Liver (tissue), 9 donors: ENCODE results near the gene NR2C1. TPM values are rescaled to one million over a fixed set of nuclear protein-coding genes. Genes with fewer than 3 reads are reported as not detected.

ENCODE experiments used
- DNase-seq: peaks from one replicate; pipeline ENCODE4 v3.0.0-alpha.2; 2017; ENCODE audit warnings: low spot score
- H3K27ac ChIP-seq, 2 donors: one replicate each; pipeline ENCODE4 v1.7.0; 2013; ENCODE audit warnings: inconsistent platforms in 2 of 2, low read length in 2 of 2, control low read depth in 1 of 2, low read depth in 1 of 2, mild to moderate bottlenecking in 1 of 2
- H3K27me3 ChIP-seq, 4 donors: one replicate each; pipeline versions ENCODE4 v1.6.1 to v1.7.0; 2013; ENCODE audit warnings: low read length in 3 of 4, inconsistent platforms in 1 of 4, mild to moderate bottlenecking in 1 of 4, moderate library complexity in 1 of 4; ENCODE audit not compliant: control insufficient read depth in 4 of 4, insufficient read depth in 4 of 4
- H3K36me3 ChIP-seq, 4 donors: one replicate each; pipeline versions ENCODE4 v1.6.1 to v1.7.0; 2013; ENCODE audit warnings: low read length in 3 of 4, mild to moderate bottlenecking in 3 of 4, low read depth in 1 of 4, moderate library complexity in 1 of 4; ENCODE audit not compliant: control insufficient read depth in 4 of 4, insufficient read depth in 3 of 4
- H3K4me1 ChIP-seq, 4 donors: one replicate each; pipeline versions ENCODE4 v1.6.1 to v1.7.0; 2013; ENCODE audit warnings: low read length in 3 of 4, mild to moderate bottlenecking in 3 of 4, moderate library complexity in 1 of 4; ENCODE audit not compliant: control insufficient read depth in 4 of 4, insufficient read depth in 4 of 4
- H3K4me3 ChIP-seq, 3 donors: one replicate each; pipeline versions ENCODE4 v1.6.1 to v1.7.0; 2013; ENCODE audit warnings: low read length in 3 of 3, control low read depth in 1 of 3, low read depth in 1 of 3, mild to moderate bottlenecking in 1 of 3
- H3K9ac ChIP-seq, 2 donors: one replicate each; pipeline ENCODE4 v1.7.0; 2013; ENCODE audit warnings: low read length in 2 of 2, mild to moderate bottlenecking in 2 of 2, moderate library complexity in 2 of 2, control low read depth in 1 of 2, low read depth in 1 of 2
- H3K9me3 ChIP-seq, 4 donors: one replicate each; pipeline versions ENCODE4 v1.6.1 to v1.7.0; 2013; ENCODE audit warnings: low read length in 3 of 4; ENCODE audit not compliant: control insufficient read depth in 4 of 4
- CTCF ChIP-seq: fragments of 150-350 bp; IDR thresholded peaks from 2 replicates; pipeline ENCODE4 v1.5.1; 2017; ENCODE audit warnings: improper control_type of control experiment, low read depth, low read length; ENCODE audit not compliant: missing input control
- EGR1 ChIP-seq, 2 donors: IDR thresholded peaks; 2 replicates each; pipeline ENCODE4 v1.6.1; 2016 to 2018; ENCODE audit warnings: antibody characterized with exemption in 2 of 2, low read depth in 2 of 2
- FOXA1 ChIP-seq: IDR thresholded peaks from 2 replicates; pipeline ENCODE4 v1.6.1; 2016; ENCODE audit warnings: antibody characterized with exemption
- GABPA ChIP-seq, 2 donors: IDR thresholded peaks in 1 of 2; conservative IDR thresholded peaks in 1 of 2; 2 replicates each; pipeline ENCODE4 v1.6.1; 2016; ENCODE audit warnings: antibody characterized with exemption in 2 of 2, mild to moderate bottlenecking in 1 of 2, moderate library complexity in 1 of 2
- HNF4A ChIP-seq, 2 donors: conservative IDR thresholded peaks; 2 replicates each; pipeline ENCODE4 v1.6.1; 2016; ENCODE audit warnings: antibody characterized with exemption in 2 of 2, mild to moderate bottlenecking in 2 of 2
- HNF4G ChIP-seq: IDR thresholded peaks from 2 replicates; pipeline ENCODE4 v1.6.1; 2016; ENCODE audit warnings: antibody characterized with exemption
- JUND ChIP-seq, 2 donors: IDR thresholded peaks; 2 replicates each; pipeline ENCODE4 v1.6.1; 2016; ENCODE audit warnings: antibody characterized with exemption in 2 of 2
- NR2F2 ChIP-seq: IDR thresholded peaks from 2 replicates; pipeline ENCODE4 v1.6.1; 2016; ENCODE audit warnings: antibody characterized with exemption
- RAD21 ChIP-seq, 2 donors: IDR thresholded peaks; 2 replicates each; pipeline ENCODE4 v1.6.1; 2016; ENCODE audit warnings: antibody characterized with exemption in 2 of 2, mild to moderate bottlenecking in 2 of 2
- REST ChIP-seq: IDR thresholded peaks from 2 replicates; pipeline ENCODE4 v1.6.1; 2016; ENCODE audit warnings: antibody characterized with exemption, mild to moderate bottlenecking
- RXRA ChIP-seq, 2 donors: IDR thresholded peaks; 2 replicates each; pipeline ENCODE4 v1.6.1; 2017 to 2018; ENCODE audit warnings: antibody characterized with exemption in 2 of 2, mild to moderate bottlenecking in 1 of 2
- SP1 ChIP-seq: IDR thresholded peaks from 2 replicates; pipeline ENCODE4 v1.6.1; 2018; ENCODE audit warnings: antibody characterized with exemption, mild to moderate bottlenecking
- WGBS: extraction: QIAGEN DNeasy Blood & Tissue Kit; methylation state at CpG from one replicate; pipeline ENCODE4 v1.1.7; 2013; 5-methylcytosine and 5-hydroxymethylcytosine counted together
- polyA plus RNA-seq, 2 donors: library from polyadenylated mRNA; stranded (reverse) in 1 of 2; unstranded in 1 of 2; fragments of 200-250 nt in 1 of 2; fragments of >200 nt in 1 of 2; fragmentation: Nextera tagmentation in 1 of 2; extraction: Ambion mirVana in 1 of 2; gene quantifications; one replicate each; pipeline versions ENCODE4 v1.2.1 to v1.2.3, GENCODE V29; 2013 to 2015
- total RNA-seq, 2 donors: library from RNA; depleted of rRNA; stranded (reverse); fragments of >200 nt; gene quantifications; one replicate each; pipeline ENCODE4 v1.2.3, GENCODE V29; 2014
- TF ChIP-seq, protein P1 (sequence below): IDR thresholded peaks from 2 replicates; pipeline ENCODE4 v1.6.1; 2016; ENCODE audit warnings: antibody characterized with exemption
- TF ChIP-seq, protein P2 (sequence below): IDR thresholded peaks from 2 replicates; pipeline ENCODE4 v1.6.1; 2016; ENCODE audit warnings: antibody characterized with exemption
- TF ChIP-seq, protein P3 (sequence below): IDR thresholded peaks from 2 replicates; pipeline ENCODE4 v1.6.1; 2016; ENCODE audit warnings: antibody characterized with exemption
- donor health status: healthy.
- donor health status: healthy.
- donor health status: healthy.
- donor health status: healthy.
- donor health status: healthy.

Gene NR2C1
- total and polyA plus RNA-seq, 4 donors = 8.3 to 32.0 (median 21.0) TPM

DNA sequence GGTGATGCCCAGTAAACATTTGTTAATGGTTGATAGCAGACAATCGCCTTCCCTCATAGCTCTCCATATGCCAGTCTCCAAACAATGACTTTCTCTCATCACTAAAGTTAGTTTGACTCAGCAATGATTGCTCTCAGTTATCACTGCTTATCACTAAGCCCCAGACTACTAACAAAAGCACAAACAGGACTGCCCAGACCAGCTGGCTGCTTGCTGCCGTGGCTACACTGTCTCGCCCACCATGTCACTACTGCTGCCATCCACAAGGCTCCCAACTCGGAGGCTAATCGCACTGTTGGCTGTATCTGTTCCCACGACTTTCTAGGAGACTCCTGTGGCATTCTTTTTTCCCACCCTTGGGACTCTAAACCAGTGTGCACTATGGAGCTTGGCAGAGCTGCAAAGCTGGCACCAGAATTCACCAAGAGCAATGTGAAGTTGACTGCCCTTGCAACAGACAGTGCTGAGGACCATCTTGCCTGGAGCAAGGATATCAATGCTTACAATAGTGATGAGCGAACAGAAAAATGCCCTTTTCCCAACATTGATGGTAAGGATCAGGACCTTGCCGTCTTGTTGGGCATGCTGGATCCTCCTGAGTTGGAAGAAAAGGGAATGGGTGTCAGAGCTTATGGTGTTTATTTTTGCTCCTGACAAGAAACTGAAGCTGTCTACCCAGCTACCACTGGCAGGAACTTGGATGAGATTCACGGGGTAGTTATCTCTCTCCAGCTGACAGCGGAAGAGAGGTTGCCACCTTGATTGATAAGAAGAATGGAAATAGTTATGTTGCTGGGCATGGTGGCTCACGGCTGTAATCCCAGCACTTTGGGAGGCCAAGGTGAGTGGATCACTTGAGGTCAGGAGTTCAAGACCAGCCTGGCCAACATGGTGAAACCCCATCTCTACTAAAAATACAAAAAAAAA lies 27.1 kb upstream of the NR2C1 start:
- no peak for DNase-seq
- Histone ChIP-seq H3K4me1 (peaks cover 0 to 11% (median 4%) of the 10 kb centered on the region in 4 donors), H3K9ac (no peak overlapping the region), H3K27ac (no peak overlapping the region), H3K4me3 (no peak overlapping the region), H3K36me3 (peaks cover 0 to 7% (median 6%) of the 10 kb centered on the region in 4 donors), H3K27me3 (no peaks in the 10 kb centered on the region), H3K9me3 (no peaks in the 10 kb centered on the region)
- 87% methylated on average over 11 of the region's 11 CpGs for WGBS
- no peak for TF ChIP-seq RAD21 (IDR thresholded peaks at IDR 0.05)
- no peak for TF ChIP-seq RXRA (IDR thresholded peaks at IDR 0.05)
- TF ChIP-seq SP1 = no peak
- no peak for TF ChIP-seq GABPA (IDR thresholded peaks at IDR 0.05 in 1 of 2, conservative IDR thresholded peaks at IDR 0.05 in 1 of 2)
- no peak for TF ChIP-seq HNF4G
- TF ChIP-seq REST = no peak
- TF ChIP-seq NR2F2 = no peak
- TF ChIP-seq, protein P1, sequence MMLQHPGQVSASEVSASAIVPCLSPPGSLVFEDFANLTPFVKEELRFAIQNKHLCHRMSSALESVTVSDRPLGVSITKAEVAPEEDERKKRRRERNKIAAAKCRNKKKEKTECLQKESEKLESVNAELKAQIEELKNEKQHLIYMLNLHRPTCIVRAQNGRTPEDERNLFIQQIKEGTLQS = no peak
- no peak for TF ChIP-seq HNF4A (conservative IDR thresholded peaks at IDR 0.05)
- no peak for TF ChIP-seq CTCF
- TF ChIP-seq FOXA1 = no peak
- TF ChIP-seq, protein P2, sequence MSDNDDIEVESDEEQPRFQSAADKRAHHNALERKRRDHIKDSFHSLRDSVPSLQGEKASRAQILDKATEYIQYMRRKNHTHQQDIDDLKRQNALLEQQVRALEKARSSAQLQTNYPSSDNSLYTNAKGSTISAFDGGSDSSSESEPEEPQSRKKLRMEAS = no peak
- TF ChIP-seq, protein P3, sequence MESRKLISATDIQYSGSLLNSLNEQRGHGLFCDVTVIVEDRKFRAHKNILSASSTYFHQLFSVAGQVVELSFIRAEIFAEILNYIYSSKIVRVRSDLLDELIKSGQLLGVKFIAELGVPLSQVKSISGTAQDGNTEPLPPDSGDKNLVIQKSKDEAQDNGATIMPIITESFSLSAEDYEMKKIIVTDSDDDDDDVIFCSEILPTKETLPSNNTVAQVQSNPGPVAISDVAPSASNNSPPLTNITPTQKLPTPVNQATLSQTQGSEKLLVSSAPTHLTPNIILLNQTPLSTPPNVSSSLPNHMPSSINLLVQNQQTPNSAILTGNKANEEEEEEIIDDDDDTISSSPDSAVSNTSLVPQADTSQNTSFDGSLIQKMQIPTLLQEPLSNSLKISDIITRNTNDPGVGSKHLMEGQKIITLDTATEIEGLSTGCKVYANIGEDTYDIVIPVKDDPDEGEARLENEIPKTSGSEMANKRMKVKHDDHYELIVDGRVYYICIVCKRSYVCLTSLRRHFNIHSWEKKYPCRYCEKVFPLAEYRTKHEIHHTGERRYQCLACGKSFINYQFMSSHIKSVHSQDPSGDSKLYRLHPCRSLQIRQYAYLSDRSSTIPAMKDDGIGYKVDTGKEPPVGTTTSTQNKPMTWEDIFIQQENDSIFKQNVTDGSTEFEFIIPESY = no peak
- no peak for TF ChIP-seq JUND (IDR thresholded peaks at IDR 0.05)
- no peak for TF ChIP-seq EGR1 (IDR thresholded peaks at IDR 0.05; ENCODE audit: low read depth in 2 of 2)
